ENCODE measurements around the gene COL4A6.
A peak's percentile ranks its signal among the peaks of the same experiment; 100 is the strongest.
"Not testable (repeated sequence)": the region's sequence is repeated elsewhere in the genome, so short reads cannot be mapped to it uniquely, and the experiment has no call there.

COL4A6 gene

GRCh38 chrX:108415146-108415545 lies 23.1 kb downstream of the COL4A6 start:
- TF ChIP-seq CTCF (IDR thresholded peaks at IDR 0.05; ENCODE audit: low read depth, low read length) = no peak
- no peak overlapping the region for H3K4me3 ChIP-seq (replicated peaks in 1 of 2; ENCODE audit: low read depth in 2 of 2, low read length in 2 of 2)
- peak; percentile 5 to 18 for DNase-seq (ENCODE audit: low read depth in 2 of 2)

- DNase-seq (ENCODE audit: low read depth in 2 of 2) = no peak
- H3K4me3 ChIP-seq (replicated peaks in 1 of 2; ENCODE audit: low read depth in 2 of 2, low read length in 2 of 2) = no peak overlapping the region
- TF ChIP-seq CTCF (IDR thresholded peaks at IDR 0.05; ENCODE audit: low read depth, low read length) = no peak
These were observed 25.4 kb downstream of the COL4A6 start for GRCh38 chrX:108412783-108413182.

- no peak for TF ChIP-seq CTCF (IDR thresholded peaks at IDR 0.05; ENCODE audit: low read depth, low read length)
- H3K4me3 ChIP-seq (replicated peaks in 1 of 2; ENCODE audit: low read depth in 2 of 2, low read length in 2 of 2) = no peak overlapping the region
- peak; percentile 41 to 66 for DNase-seq (ENCODE audit: low read depth in 2 of 2)
These were observed 38.6 kb downstream of the COL4A6 start for GRCh38 chrX:108399418-108400165.

GRCh38 chrX:108397627-108398391 lies 40.4 kb downstream of the COL4A6 start:
- no peak for TF ChIP-seq CTCF (IDR thresholded peaks at IDR 0.05; ENCODE audit: low read depth, low read length)
- no peak overlapping the region for H3K4me3 ChIP-seq (replicated peaks in 1 of 2; ENCODE audit: low read depth in 2 of 2, low read length in 2 of 2)
- DNase-seq (ENCODE audit: low read depth in 2 of 2) = peak; percentile 14 to 69

- no peak overlapping the region for H3K4me3 ChIP-seq (replicated peaks in 1 of 2; ENCODE audit: low read depth in 2 of 2, low read length in 2 of 2)
- DNase-seq (ENCODE audit: low read depth in 2 of 2) = no peak
- TF ChIP-seq CTCF (IDR thresholded peaks at IDR 0.05; ENCODE audit: low read depth, low read length) = no peak
These were observed 41.2 kb downstream of the COL4A6 start for GRCh38 chrX:108396986-108397385.

- DNase-seq (ENCODE audit: low read depth in 2 of 2) = peak in 1 of 2 donors; percentile 58
- no peak overlapping the region for H3K4me3 ChIP-seq (replicated peaks in 1 of 2; ENCODE audit: low read depth in 2 of 2, low read length in 2 of 2)
- no peak for TF ChIP-seq CTCF (IDR thresholded peaks at IDR 0.05; ENCODE audit: low read depth, low read length)
These were observed 41.9 kb downstream of the COL4A6 start for GRCh38 chrX:108396188-108396891.

- DNase-seq (ENCODE audit: low read depth in 2 of 2); H3K4me3 ChIP-seq (replicated peaks in 1 of 2; ENCODE audit: low read depth in 2 of 2, low read length in 2 of 2): not testable (repeated sequence)
These were observed 47.1 kb downstream of the COL4A6 start for GRCh38 chrX:108390976-108391717.

All from cardiac fibroblast (primary cell).